ENCODE measurements around the gene ITPR2.
"Not testable (repeated sequence)": the region's sequence is repeated elsewhere in the genome, so short reads cannot be mapped to it uniquely, and the experiment has no call there.

DNA sequence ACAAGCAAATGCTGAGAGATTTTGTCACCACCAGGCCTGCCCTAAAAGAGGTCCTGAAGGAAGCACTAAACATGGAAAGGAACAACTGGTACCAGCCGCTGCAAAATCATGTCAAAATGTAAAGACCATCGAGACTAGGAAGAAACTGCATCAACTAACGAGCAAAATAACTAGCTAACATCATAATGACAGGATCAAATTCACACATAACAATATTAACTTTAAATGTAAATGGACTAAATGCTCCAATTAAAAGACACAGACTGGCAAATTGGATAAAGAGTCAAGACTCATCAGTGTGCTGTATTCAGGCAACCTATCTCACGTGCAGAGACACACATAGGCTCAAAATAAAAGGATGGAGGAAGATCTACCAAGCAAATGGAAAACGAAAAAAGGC, 161.5 kb downstream of the ITPR2 start:
- TF ChIP-seq, protein P1, sequence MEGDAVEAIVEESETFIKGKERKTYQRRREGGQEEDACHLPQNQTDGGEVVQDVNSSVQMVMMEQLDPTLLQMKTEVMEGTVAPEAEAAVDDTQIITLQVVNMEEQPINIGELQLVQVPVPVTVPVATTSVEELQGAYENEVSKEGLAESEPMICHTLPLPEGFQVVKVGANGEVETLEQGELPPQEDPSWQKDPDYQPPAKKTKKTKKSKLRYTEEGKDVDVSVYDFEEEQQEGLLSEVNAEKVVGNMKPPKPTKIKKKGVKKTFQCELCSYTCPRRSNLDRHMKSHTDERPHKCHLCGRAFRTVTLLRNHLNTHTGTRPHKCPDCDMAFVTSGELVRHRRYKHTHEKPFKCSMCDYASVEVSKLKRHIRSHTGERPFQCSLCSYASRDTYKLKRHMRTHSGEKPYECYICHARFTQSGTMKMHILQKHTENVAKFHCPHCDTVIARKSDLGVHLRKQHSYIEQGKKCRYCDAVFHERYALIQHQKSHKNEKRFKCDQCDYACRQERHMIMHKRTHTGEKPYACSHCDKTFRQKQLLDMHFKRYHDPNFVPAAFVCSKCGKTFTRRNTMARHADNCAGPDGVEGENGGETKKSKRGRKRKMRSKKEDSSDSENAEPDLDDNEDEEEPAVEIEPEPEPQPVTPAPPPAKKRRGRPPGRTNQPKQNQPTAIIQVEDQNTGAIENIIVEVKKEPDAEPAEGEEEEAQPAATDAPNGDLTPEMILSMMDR (conservative IDR thresholded peaks at IDR 0.05; ENCODE audit: low read length), result not testable (repeated sequence)
- TF ChIP-seq EZH2phosphoT487 (IDR thresholded peaks at IDR 0.05; ENCODE audit: borderline replicate concordance), result not testable (repeated sequence)

All from Loucy (cell line).